ENCODE measurements around the gene KDM2A. TPM values are rescaled to one million over a fixed set of nuclear protein-coding genes. Genes with fewer than 3 reads are reported as not detected.
"Not testable (repeated sequence)": the region's sequence is repeated elsewhere in the genome, so short reads cannot be mapped to it uniquely, and the experiment has no call there.

Gene KDM2A
- total RNA-seq, 1 experiment from 2014 or later, result 13.4 TPM

GRCh38 chr11:67114275-67114896 lies 4.7 kb upstream of the KDM2A start:
- no peak for DNase-seq (ENCODE audit: low spot score)
- in situ Hi-C loops (cut with HindIII; ENCODE audit: low sequenced_read_pairs), result loop anchor here (10.0 kb wide), 1 partner anchor 120 kb away; no protein-coding TSS in a partner anchor

- DNase-seq (ENCODE audit: low spot score), result no peak
- in situ Hi-C loops (cut with HindIII; ENCODE audit: low sequenced_read_pairs), result loop anchor here (10.0 kb wide), 1 partner anchor 118 kb away; no protein-coding TSS in a partner anchor
Measured at GRCh38 chr11:67116758-67117105, 2.3 kb upstream of the KDM2A start.

- DNase-seq (ENCODE audit: low spot score), result no peak
- in situ Hi-C loops (cut with HindIII; ENCODE audit: low sequenced_read_pairs), result loop anchor here (10.0 kb wide), 1 partner anchor 118 kb away; no protein-coding TSS in a partner anchor
Measured at GRCh38 chr11:67117176-67117575, 1.9 kb upstream of the KDM2A start.

GRCh38 chr11:67117672-67118180 lies 1.3 kb upstream of the KDM2A start:
- in situ Hi-C loops (cut with HindIII; ENCODE audit: low sequenced_read_pairs), result loop anchor here (10.0 kb wide), 1 partner anchor 117 kb away; no protein-coding TSS in a partner anchor
- DNase-seq (ENCODE audit: low spot score), result peak; percentile 33

- DNase-seq (ENCODE audit: low spot score), result peak; percentile 33
- in situ Hi-C loops (cut with HindIII; ENCODE audit: low sequenced_read_pairs), result loop anchor here (10.0 kb wide), 1 partner anchor 117 kb away; no protein-coding TSS in a partner anchor
Measured at GRCh38 chr11:67118181-67118766, 789 bp upstream of the KDM2A start.

GRCh38 chr11:67119585-67120391 lies 725 bp downstream of the KDM2A start:
- in situ Hi-C loops (cut with HindIII; ENCODE audit: low sequenced_read_pairs), result loop anchor here (10.0 kb wide), 1 partner anchor 115 kb away; no protein-coding TSS in a partner anchor
- DNase-seq (ENCODE audit: low spot score), result peak; percentile 33

GRCh38 chr11:67120456-67120855 lies 1.4 kb downstream of the KDM2A start:
- DNase-seq (ENCODE audit: low spot score), result no peak
- in situ Hi-C loops (cut with HindIII; ENCODE audit: low sequenced_read_pairs), result no loop called here

- in situ Hi-C loops (cut with HindIII; ENCODE audit: low sequenced_read_pairs), result no loop called here
- peak; percentile 41 for DNase-seq (ENCODE audit: low spot score)
Measured at GRCh38 chr11:67120881-67121710, 2.0 kb downstream of the KDM2A start.

GRCh38 chr11:67123801-67124200 lies 4.7 kb downstream of the KDM2A start:
- DNase-seq (ENCODE audit: low spot score); in situ Hi-C loops (cut with HindIII; ENCODE audit: low sequenced_read_pairs): not testable (repeated sequence)

- DNase-seq (ENCODE audit: low spot score); in situ Hi-C loops (cut with HindIII; ENCODE audit: low sequenced_read_pairs): not testable (repeated sequence)
Measured at GRCh38 chr11:67126243-67126642, 7.2 kb downstream of the KDM2A start.

GRCh38 chr11:67126986-67127385 lies 7.9 kb downstream of the KDM2A start:
- in situ Hi-C loops (cut with HindIII; ENCODE audit: low sequenced_read_pairs), result no loop called here
- no peak for DNase-seq (ENCODE audit: low spot score)

- in situ Hi-C loops (cut with HindIII; ENCODE audit: low sequenced_read_pairs); DNase-seq (ENCODE audit: low spot score): not testable (repeated sequence)
Measured at GRCh38 chr11:67130861-67131260, 11.8 kb downstream of the KDM2A start.

GRCh38 chr11:67136156-67136555 lies 17.1 kb downstream of the KDM2A start:
- in situ Hi-C loops (cut with HindIII; ENCODE audit: low sequenced_read_pairs), result no loop called here
- DNase-seq (ENCODE audit: low spot score), result no peak

GRCh38 chr11:67138922-67139321 lies 19.9 kb downstream of the KDM2A start:
- no peak for DNase-seq (ENCODE audit: low spot score)
- in situ Hi-C loops (cut with HindIII; ENCODE audit: low sequenced_read_pairs), result no loop called here

GRCh38 chr11:67146516-67147226 lies 27.6 kb downstream of the KDM2A start:
- DNase-seq (ENCODE audit: low spot score), result no peak
- in situ Hi-C loops (cut with HindIII; ENCODE audit: low sequenced_read_pairs), result no loop called here

- in situ Hi-C loops (cut with HindIII; ENCODE audit: low sequenced_read_pairs), result no loop called here
- DNase-seq (ENCODE audit: low spot score), result no peak
Measured at GRCh38 chr11:67153971-67154370, 34.9 kb downstream of the KDM2A start.

- no peak for DNase-seq (ENCODE audit: low spot score)
- in situ Hi-C loops (cut with HindIII; ENCODE audit: low sequenced_read_pairs), result no loop called here
Measured at GRCh38 chr11:67154726-67155125, 35.7 kb downstream of the KDM2A start.

GRCh38 chr11:67157691-67158090 lies 38.6 kb downstream of the KDM2A start:
- no peak for DNase-seq (ENCODE audit: low spot score)
- in situ Hi-C loops (cut with HindIII; ENCODE audit: low sequenced_read_pairs), result no loop called here

Measured in G401 (cell line).